Vagina (tissue), 2 donors: ENCODE measurements around the gene JAG2. TPM values are rescaled to one million over a fixed set of nuclear protein-coding genes. Genes with fewer than 3 reads are reported as not detected.

Source experiments
- DNase-seq, 2 donors: peaks; one replicate each; pipeline ENCODE4 v3.0.0-alpha.2; 2017; ENCODE audit errors: extremely low spot score in 2 of 2
- H3K27ac ChIP-seq: fragments of 200-600 bp; sonication (generic); one replicate; pipeline ENCODE4 v1.5.1; 2019
- H3K27me3 ChIP-seq: fragments of 200-600 bp; sonication (generic); one replicate; pipeline ENCODE4 v1.5.1; 2019
- H3K36me3 ChIP-seq, 2 donors: fragments of 200-600 bp; sonication (generic); one replicate each; pipeline ENCODE4 v1.5.1; 2017 to 2019
- H3K4me1 ChIP-seq: fragments of 200-600 bp; sonication (generic); one replicate; pipeline ENCODE4 v1.5.1; 2019
- H3K4me3 ChIP-seq, 2 donors: fragments of 200-600 bp; sonication (generic); 1 replicate in 1 of 2; 2 replicates in 1 of 2; pipeline ENCODE4 v1.5.1; 2016 to 2019
- H3K9me3 ChIP-seq: fragments of 200-600 bp; sonication (generic); one replicate; pipeline ENCODE4 v1.5.1; 2019
- POLR2A ChIP-seq, 2 donors: fragments of 450-650 bp; IDR thresholded peaks; one replicate each; pipeline ENCODE4 v1.6.1; 2017; ENCODE audit warnings: antibody characterized with exemption in 2 of 2, mild to moderate bottlenecking in 2 of 2, moderate library complexity in 2 of 2
- POLR2AphosphoS5 ChIP-seq, 2 donors: sonication (generic); formaldehyde crosslinking; IDR thresholded peaks; one replicate each; pipeline ENCODE4 v1.9.0; 2017; ENCODE audit warnings: antibody characterized with exemption in 2 of 2, mild to moderate bottlenecking in 2 of 2, low read depth in 1 of 2; ENCODE audit not compliant: insufficient read depth in 1 of 2
- intact Hi-C: fragments of 100-400 bp; cut with DNase I; formaldehyde crosslinking; loops from one replicate; pipeline ENCODE4 v1.15.1; 2023
- total RNA-seq: library from RNA; depleted of rRNA; stranded (reverse); fragments of >200 nt; gene quantifications from one replicate; pipeline ENCODE4 v1.2.3, GENCODE V29; 2016
- TF ChIP-seq, protein P1 (sequence below), 3 experiments: fragments of 450-650 bp in 2 of 3; fragments of 200-600 bp in 1 of 3; sonication (generic) in 1 of 3; IDR thresholded peaks; one replicate each; pipeline ENCODE4 v1.5.1; 2017 to 2019; ENCODE audit warnings: antibody characterized with exemption in 3 of 3, mild to moderate bottlenecking in 2 of 3, moderate library complexity in 2 of 3

Gene JAG2
- total RNA-seq, 1 donor from 2014 or later, result 17.7 TPM

DNA sequence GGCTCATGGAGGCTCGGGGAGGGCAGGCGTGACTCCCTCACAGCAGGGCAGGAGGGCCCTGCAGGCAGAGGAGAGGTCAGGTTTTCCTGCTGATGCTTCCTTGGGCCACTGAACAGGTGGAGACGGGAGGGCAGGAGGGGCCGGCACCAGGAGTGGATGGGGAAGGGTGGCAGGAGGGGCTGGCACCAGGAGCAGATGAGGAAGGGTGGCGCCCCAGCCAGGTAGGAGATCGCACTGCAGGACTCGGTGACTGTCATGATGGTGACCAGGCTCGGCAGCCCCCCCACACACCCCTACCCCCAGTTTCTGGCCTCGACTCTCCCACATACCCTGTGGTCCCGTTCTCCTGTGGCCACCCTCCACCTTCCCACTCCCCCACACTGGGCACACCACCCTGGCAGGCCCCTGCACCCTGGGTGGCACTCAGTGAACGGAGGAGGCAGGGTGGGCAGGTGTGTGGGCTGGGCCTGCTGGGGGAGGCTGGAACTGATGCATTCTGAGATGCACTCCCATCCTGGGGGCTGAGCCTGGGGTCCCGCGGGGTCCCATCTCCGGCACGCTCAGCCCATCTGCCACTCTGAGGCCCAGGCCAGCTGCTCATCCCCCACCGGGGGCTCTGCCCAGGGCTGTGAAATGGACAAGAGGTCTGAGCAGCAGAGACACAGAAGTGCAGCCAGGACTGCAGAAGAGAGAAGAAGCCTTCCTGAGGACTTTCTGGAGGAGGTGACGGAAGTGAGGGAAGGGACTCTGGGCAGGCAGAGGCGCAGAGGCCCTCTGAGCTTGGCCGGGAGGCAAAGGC is 9.7 kb upstream of the JAG2 start:
- no peak for DNase-seq
- Histone ChIP-seq H3K27me3 (no peaks in the 10 kb centered on the region), H3K27ac (no peak overlapping the region), H3K9me3 (no peaks in the 10 kb centered on the region), H3K4me1 (peaks cover 56% of the 10 kb centered on the region), H3K4me3 (no peak overlapping the region), H3K36me3 (no peaks in the 10 kb centered on the region)
- intact Hi-C loops, result no loop called here
- no peak for TF ChIP-seq POLR2A (IDR thresholded peaks at IDR 0.05)

DNA sequence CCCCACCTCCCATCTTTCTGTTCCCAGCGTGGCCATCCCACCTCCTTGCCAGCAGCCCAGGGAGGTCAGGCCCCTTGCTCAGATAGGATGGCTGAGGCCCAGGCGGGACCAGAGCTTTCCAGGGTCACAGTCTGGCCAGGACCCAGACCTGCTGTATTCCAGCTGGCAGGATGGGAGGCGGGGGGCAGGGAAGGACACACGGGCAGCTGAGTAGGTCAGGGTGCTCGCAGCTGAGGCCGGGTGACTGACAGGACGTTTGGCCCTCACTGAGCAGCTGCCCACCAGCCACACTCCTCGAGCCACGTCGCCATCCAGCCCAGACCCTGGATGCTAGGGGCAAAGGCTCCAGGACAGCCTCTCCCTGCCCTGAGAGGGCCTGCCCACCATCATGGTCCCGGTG is 8.5 kb upstream of the JAG2 start:
- TF ChIP-seq POLR2A (IDR thresholded peaks at IDR 0.05) (no peak), POLR2AphosphoS5 (IDR thresholded peaks at IDR 0.05; ENCODE audit: insufficient read depth in 1 of 2, low read depth in 1 of 2) (no peak)
- TF ChIP-seq, protein P1, sequence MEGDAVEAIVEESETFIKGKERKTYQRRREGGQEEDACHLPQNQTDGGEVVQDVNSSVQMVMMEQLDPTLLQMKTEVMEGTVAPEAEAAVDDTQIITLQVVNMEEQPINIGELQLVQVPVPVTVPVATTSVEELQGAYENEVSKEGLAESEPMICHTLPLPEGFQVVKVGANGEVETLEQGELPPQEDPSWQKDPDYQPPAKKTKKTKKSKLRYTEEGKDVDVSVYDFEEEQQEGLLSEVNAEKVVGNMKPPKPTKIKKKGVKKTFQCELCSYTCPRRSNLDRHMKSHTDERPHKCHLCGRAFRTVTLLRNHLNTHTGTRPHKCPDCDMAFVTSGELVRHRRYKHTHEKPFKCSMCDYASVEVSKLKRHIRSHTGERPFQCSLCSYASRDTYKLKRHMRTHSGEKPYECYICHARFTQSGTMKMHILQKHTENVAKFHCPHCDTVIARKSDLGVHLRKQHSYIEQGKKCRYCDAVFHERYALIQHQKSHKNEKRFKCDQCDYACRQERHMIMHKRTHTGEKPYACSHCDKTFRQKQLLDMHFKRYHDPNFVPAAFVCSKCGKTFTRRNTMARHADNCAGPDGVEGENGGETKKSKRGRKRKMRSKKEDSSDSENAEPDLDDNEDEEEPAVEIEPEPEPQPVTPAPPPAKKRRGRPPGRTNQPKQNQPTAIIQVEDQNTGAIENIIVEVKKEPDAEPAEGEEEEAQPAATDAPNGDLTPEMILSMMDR (IDR thresholded peaks at IDR 0.05), result no peak
- no peaks in the 10 kb centered on the region for H3K27me3 ChIP-seq
- peaks cover 49% of the 10 kb centered on the region for H3K4me1 ChIP-seq
- no peak overlapping the region for H3K27ac ChIP-seq
- intact Hi-C loops, result no loop called here
- no peak for DNase-seq
- no peak overlapping the region for H3K4me3 ChIP-seq
- no peaks in the 10 kb centered on the region for H3K9me3 ChIP-seq
- H3K36me3 ChIP-seq, result no peaks in the 10 kb centered on the region

DNA sequence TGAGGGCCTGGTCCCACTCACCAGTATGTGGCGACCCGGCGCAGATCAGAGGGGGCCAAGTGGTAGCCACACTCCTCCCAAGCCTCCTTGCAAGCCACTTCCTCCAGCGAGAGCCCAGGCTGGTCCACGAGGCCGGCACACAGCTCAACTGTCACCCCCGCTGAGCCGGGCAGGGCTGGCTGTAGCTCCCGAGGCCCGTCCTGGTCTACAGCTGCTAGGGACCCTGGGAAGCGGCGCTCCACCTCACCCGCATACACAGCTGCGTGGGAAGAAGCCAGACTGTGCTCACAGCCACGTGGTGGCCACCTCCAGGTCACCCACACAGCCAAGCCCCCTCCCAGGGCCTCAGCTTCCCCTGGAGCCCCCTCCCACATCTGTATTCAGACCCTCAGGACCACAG is 7.9 kb upstream of the JAG2 start:
- H3K4me3 ChIP-seq, result no peak overlapping the region
- H3K27ac ChIP-seq, result no peak overlapping the region
- intact Hi-C loops, result no loop called here
- H3K9me3 ChIP-seq, result no peaks in the 10 kb centered on the region
- H3K36me3 ChIP-seq, result no peaks in the 10 kb centered on the region
- DNase-seq, result no peak
- H3K27me3 ChIP-seq, result no peaks in the 10 kb centered on the region
- TF ChIP-seq POLR2AphosphoS5 (IDR thresholded peaks at IDR 0.05; ENCODE audit: insufficient read depth in 1 of 2, low read depth in 1 of 2), result no peak
- no peak for TF ChIP-seq POLR2A (IDR thresholded peaks at IDR 0.05)
- TF ChIP-seq, protein P1 (IDR thresholded peaks at IDR 0.05), result no peak
- H3K4me1 ChIP-seq, result peaks cover 44% of the 10 kb centered on the region

DNA sequence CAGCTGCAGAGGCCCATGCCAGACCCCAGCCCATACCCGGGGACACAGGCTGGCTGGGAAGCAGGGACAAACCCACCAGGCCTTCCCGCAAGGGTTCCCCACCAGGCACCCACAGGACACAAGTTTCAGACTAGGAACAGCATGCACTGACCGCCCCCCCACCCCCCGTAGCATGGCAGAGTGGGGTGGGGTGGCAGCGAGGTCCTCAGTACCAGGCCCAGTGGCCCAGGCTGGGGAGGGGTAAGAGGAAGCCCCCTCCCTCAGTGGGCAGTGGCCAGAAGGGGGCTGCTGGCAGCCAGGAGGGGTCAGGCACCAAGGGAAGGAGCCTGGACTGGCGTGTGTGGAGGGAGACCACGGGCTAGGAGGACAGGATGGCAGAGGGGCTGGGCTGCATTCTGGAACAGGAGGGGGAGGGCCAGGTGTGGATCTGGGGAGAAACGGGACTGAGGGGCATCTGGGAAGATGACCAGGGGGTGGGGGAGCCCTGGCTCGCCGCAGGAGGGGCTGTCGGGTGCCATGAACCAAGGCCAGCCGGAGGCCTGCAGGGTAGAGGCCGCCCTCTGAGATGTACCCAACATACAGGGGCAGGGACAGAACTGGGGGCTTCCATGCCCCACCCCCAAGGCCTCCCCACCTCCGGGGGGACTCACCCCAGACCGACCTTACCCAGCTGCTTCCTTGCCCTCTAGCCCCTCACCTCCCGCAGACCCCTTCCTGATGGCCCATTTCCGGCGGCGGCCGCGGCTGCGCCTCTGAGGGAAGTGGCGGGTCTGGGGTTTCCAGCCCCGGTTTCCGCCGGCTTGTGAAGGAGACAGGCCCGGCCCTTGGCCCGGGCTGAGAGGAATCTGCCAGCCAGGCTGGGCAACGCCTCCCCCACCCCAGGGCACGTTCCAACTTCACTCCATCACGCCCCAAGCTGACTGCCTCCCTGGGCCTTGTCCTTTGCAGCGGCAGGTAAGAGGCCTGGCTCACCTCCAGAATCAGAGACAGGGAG is 5.6 kb upstream of the JAG2 start:
- H3K27me3 ChIP-seq, result no peaks in the 10 kb centered on the region
- H3K36me3 ChIP-seq, result no peaks in the 10 kb centered on the region
- H3K4me3 ChIP-seq, result no peak overlapping the region
- peaks cover 39% of the 10 kb centered on the region for H3K4me1 ChIP-seq
- DNase-seq, result no peak
- H3K9me3 ChIP-seq, result no peaks in the 10 kb centered on the region
- intact Hi-C loops, result no loop called here
- no peak overlapping the region for H3K27ac ChIP-seq
- TF ChIP-seq POLR2AphosphoS5 (IDR thresholded peaks at IDR 0.05; ENCODE audit: insufficient read depth in 1 of 2, low read depth in 1 of 2) (no peak), POLR2A (IDR thresholded peaks at IDR 0.05) (no peak)
- TF ChIP-seq, protein P1 (IDR thresholded peaks at IDR 0.05), result no peak

DNA sequence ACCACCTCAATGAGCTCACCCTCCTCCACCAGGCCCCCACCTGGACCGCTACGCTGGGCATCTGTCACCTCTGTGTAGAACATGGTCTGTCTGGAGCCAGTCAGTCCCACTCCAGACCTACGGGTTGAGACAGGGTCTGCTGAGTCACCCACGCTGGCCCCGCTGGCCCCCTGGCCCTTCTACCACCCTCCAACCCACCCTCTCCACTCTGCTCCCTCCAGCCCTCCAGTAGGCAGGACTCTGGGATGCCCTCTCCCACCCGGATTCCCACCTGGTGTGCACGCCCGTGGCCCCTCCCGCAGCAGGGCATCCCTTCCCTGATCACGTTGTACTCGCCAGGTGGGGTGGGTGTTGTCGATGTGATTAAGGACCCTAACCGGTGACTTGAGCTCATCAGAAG is 4.6 kb upstream of the JAG2 start:
- H3K27me3 ChIP-seq, result no peaks in the 10 kb centered on the region

More for the DNA sequence above, 4.6 kb upstream of the JAG2 start:
- Histone ChIP-seq H3K27ac (no peak overlapping the region), H3K9me3 (no peaks in the 10 kb centered on the region), H3K36me3 (no peaks in the 10 kb centered on the region), H3K4me3 (no peak overlapping the region), H3K4me1 (peaks cover 41% of the 10 kb centered on the region)
- TF ChIP-seq POLR2A (IDR thresholded peaks at IDR 0.05), result no peak
- TF ChIP-seq POLR2AphosphoS5 (IDR thresholded peaks at IDR 0.05; ENCODE audit: insufficient read depth in 1 of 2, low read depth in 1 of 2), result no peak
- TF ChIP-seq, protein P1 (IDR thresholded peaks at IDR 0.05), result no peak
- intact Hi-C loops, result no loop called here
- no peak for DNase-seq
